GM12892 (cell line): ENCODE measurements around the gene IRX4.

ENCODE experiments used
- POLR2A ChIP-seq: IDR thresholded peaks from 2 replicates; pipeline ENCODE4 v1.6.1; 2011; ENCODE audit warnings: low read depth, low read length, control low read depth
- POLR2AphosphoS5 ChIP-seq: IDR thresholded peaks from 2 replicates; pipeline ENCODE4 v1.6.1; 2011; ENCODE audit warnings: low read depth, low read length, control low read depth
- TAF1 ChIP-seq: IDR thresholded peaks from 2 replicates; pipeline ENCODE4 v1.6.1; 2011; ENCODE audit warnings: low read depth, mild to moderate bottlenecking, control low read depth, low read length, borderline replicate concordance

GRCh38 chr5:1881098-1881572, 1.6 kb downstream of the IRX4 start:
- TF ChIP-seq POLR2A (no peak), POLR2AphosphoS5 (no peak), TAF1 (no peak)
